Smooth muscle cell (in vitro differentiated cells): ENCODE results near the gene SEMA4C. TPM values are rescaled to one million over a fixed set of nuclear protein-coding genes. Genes with fewer than 3 reads are reported as not detected.

Experiments
- DNase-seq: peaks from one replicate; lab custom pipeline; 2025; ENCODE audit not compliant: unreplicated experiment; lab: John Stamatoyannopoulos, UW
- H2AFZ ChIP-seq: fragments of 200-600 bp; sonication (generic); 2 replicates; pipeline ENCODE4 v1.6.0; 2016; ENCODE audit warnings: antibody characterized with exemption, low read depth, mild to moderate bottlenecking
- H3F3A ChIP-seq: fragments of 200-600 bp; sonication (generic); 2 replicates; pipeline ENCODE4 v1.6.0; 2017; ENCODE audit warnings: antibody characterized with exemption, low read depth
- H3K27ac ChIP-seq: fragments of 200-600 bp; sonication (generic); 2 replicates; pipeline ENCODE4 v1.5.1; 2016; ENCODE audit warnings: low read depth, mild to moderate bottlenecking
- H3K27me3 ChIP-seq: fragments of 200-600 bp; sonication (generic); 2 replicates; pipeline ENCODE4 v1.6.1; 2016; ENCODE audit warnings: low read depth, mild to moderate bottlenecking
- H3K36me3 ChIP-seq: fragments of 200-600 bp; sonication (generic); 2 replicates; pipeline ENCODE4 v1.5.1; 2016; ENCODE audit warnings: low read depth
- H3K4me1 ChIP-seq: fragments of 200-600 bp; sonication (generic); 2 replicates; pipeline ENCODE4 v1.5.1; 2016; ENCODE audit warnings: low read depth
- H3K4me2 ChIP-seq: fragments of 200-600 bp; sonication (generic); 2 replicates; pipeline ENCODE4 v1.6.0; 2016; ENCODE audit warnings: mild to moderate bottlenecking
- H3K4me3 ChIP-seq: fragments of 200-600 bp; sonication (generic); 2 replicates; pipeline ENCODE4 v1.5.1; 2016; ENCODE audit warnings: mild to moderate bottlenecking
- H3K79me2 ChIP-seq: fragments of 200-600 bp; sonication (generic); 2 replicates; pipeline ENCODE4 v1.6.0; 2016; ENCODE audit warnings: low read depth, mild to moderate bottlenecking
- H3K9ac ChIP-seq: fragments of 200-600 bp; sonication (generic); 2 replicates; pipeline ENCODE4 v1.6.0; 2016; ENCODE audit warnings: low read depth
- H3K9me3 ChIP-seq: fragments of 200-600 bp; sonication (generic); replicated peaks from 2 replicates; pipeline ENCODE4 v1.5.1; 2016; ENCODE audit warnings: low read depth
- H4K20me1 ChIP-seq: fragments of 200-600 bp; sonication (generic); 2 replicates; pipeline ENCODE4 v1.6.0; 2016; ENCODE audit warnings: low read depth
- WGBS: methylation state at CpG from one replicate; pipeline ENCODE4 v1.1.7; 2016; ENCODE audit warnings: low lambda C conversion rate; 5-methylcytosine and 5-hydroxymethylcytosine counted together
- polyA plus RNA-seq: library from polyadenylated mRNA; unstranded; fragments of >200 nt; fragmentation: Nextera tagmentation; extraction: Ambion mirVana; gene quantifications from 2 replicates; pipeline ENCODE4 v1.2.1, GENCODE V29; 2016
- total RNA-seq: library from RNA; depleted of rRNA; stranded (reverse); fragments of >200 nt; gene quantifications from 2 replicates; pipeline ENCODE4 v1.2.3, GENCODE V29; 2014
- TF ChIP-seq, protein P1 (sequence below): fragments of 200-600 bp; sonication (generic); IDR thresholded peaks from 2 replicates; pipeline ENCODE4 v1.5.1; 2017; ENCODE audit warnings: borderline replicate concordance, mild to moderate bottlenecking, antibody characterized with exemption; ENCODE audit not compliant: insufficient read depth, poor library complexity, severe bottlenecking

Gene SEMA4C
- total and polyA plus RNA-seq, 2 experiments from 2014 or later = 40.7 to 41.0 TPM

DNA sequence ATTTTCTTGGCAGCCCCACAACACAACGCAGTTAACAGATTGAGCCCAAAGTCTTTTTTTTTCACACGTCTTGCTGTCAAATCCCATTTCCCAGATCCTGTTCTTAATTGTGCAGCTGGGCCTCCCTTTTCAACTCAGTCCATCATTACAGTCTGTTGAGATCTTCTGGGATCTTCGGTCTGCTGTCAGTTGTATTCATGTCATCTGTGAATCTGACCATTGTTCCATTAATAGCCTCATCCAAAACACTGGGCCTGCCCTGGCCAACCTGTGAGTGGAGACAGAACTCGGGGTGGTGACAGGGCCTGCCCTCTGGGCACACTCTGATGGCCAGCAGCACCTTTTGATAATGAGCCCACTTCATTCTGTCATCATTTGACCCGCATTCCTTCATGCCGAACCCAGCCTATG, 39.7 kb upstream of the SEMA4C start:
- no peaks in the 10 kb centered on the region for H3K36me3 ChIP-seq
- TF ChIP-seq, protein P1, sequence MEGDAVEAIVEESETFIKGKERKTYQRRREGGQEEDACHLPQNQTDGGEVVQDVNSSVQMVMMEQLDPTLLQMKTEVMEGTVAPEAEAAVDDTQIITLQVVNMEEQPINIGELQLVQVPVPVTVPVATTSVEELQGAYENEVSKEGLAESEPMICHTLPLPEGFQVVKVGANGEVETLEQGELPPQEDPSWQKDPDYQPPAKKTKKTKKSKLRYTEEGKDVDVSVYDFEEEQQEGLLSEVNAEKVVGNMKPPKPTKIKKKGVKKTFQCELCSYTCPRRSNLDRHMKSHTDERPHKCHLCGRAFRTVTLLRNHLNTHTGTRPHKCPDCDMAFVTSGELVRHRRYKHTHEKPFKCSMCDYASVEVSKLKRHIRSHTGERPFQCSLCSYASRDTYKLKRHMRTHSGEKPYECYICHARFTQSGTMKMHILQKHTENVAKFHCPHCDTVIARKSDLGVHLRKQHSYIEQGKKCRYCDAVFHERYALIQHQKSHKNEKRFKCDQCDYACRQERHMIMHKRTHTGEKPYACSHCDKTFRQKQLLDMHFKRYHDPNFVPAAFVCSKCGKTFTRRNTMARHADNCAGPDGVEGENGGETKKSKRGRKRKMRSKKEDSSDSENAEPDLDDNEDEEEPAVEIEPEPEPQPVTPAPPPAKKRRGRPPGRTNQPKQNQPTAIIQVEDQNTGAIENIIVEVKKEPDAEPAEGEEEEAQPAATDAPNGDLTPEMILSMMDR = no peak
- no peaks in the 10 kb centered on the region for H4K20me1 ChIP-seq
- H3K79me2 ChIP-seq = no peaks in the 10 kb centered on the region
- peaks cover 27% of the 10 kb centered on the region for H3K4me1 ChIP-seq
- no peak overlapping the region for H3K4me2 ChIP-seq
- H3K9me3 ChIP-seq = no peaks in the 10 kb centered on the region
- H2AFZ ChIP-seq = no peak overlapping the region
- no peak overlapping the region for H3K4me3 ChIP-seq
- no peaks in the 10 kb centered on the region for H3F3A ChIP-seq
- WGBS = 80% methylated on average over 6 of the region's 6 CpGs
- H3K27me3 ChIP-seq = no peaks in the 10 kb centered on the region
- no peak overlapping the region for H3K27ac ChIP-seq
- no peak overlapping the region for H3K9ac ChIP-seq
- DNase-seq = no peak

- peaks cover 21% of the 10 kb centered on the region for H3K4me1 ChIP-seq
- H3K27ac ChIP-seq = peak overlapping the region; percentile 81
- no peak overlapping the region for H3K4me3 ChIP-seq
- no peak overlapping the region for H3K9ac ChIP-seq
- H3F3A ChIP-seq = no peaks in the 10 kb centered on the region
- H3K27me3 ChIP-seq = no peaks in the 10 kb centered on the region
- peak overlapping the region; percentile 66 for H2AFZ ChIP-seq
- no peaks in the 10 kb centered on the region for H4K20me1 ChIP-seq
- H3K9me3 ChIP-seq = no peaks in the 10 kb centered on the region
- peak overlapping the region; percentile 80 for H3K4me2 ChIP-seq
- DNase-seq = peak; percentile 74
- no peaks in the 10 kb centered on the region for H3K36me3 ChIP-seq
- H3K79me2 ChIP-seq = no peaks in the 10 kb centered on the region
- 29% methylated on average over 21 of the region's 21 CpGs for WGBS
- TF ChIP-seq, protein P1 = no peak
These were observed 37.5 kb upstream of the SEMA4C start for GRCh38 chr2:96907115-96908041.

GRCh38 chr2:96906729-96907114, 36.8 kb upstream of the SEMA4C start:
- Histone ChIP-seq H3K4me3 (no peak overlapping the region), H3F3A (no peaks in the 10 kb centered on the region), H3K9ac (peak overlapping the region; percentile 9), H3K79me2 (no peaks in the 10 kb centered on the region), H2AFZ (peak overlapping the region; percentile 66), H4K20me1 (no peaks in the 10 kb centered on the region), H3K27me3 (no peaks in the 10 kb centered on the region), H3K9me3 (no peaks in the 10 kb centered on the region), H3K4me1 (peaks cover 21% of the 10 kb centered on the region), H3K27ac (peak overlapping the region; percentile 81), H3K36me3 (no peaks in the 10 kb centered on the region), H3K4me2 (peak overlapping the region; percentile 80)
- WGBS = 31% methylated on average over 13 of the region's 13 CpGs
- TF ChIP-seq, protein P1 = no peak
- DNase-seq = peak; percentile 67
